ENCODE data around the gene NTM.

NTM gene

GRCh38 chr11:132256528-132257279, 886.3 kb downstream of the NTM start:
- no peak for DNase-seq

- no peak for DNase-seq
Observed at GRCh38 chr11:132257871-132258270, 887.5 kb downstream of the NTM start.

GRCh38 chr11:132258875-132259274, 888.5 kb downstream of the NTM start:
- DNase-seq = no peak

- no peak for DNase-seq
Observed at GRCh38 chr11:132260636-132261035, 890.2 kb downstream of the NTM start.

GRCh38 chr11:132263241-132263640, 892.8 kb downstream of the NTM start:
- no peak for DNase-seq

- DNase-seq = no peak
Observed at GRCh38 chr11:132263875-132264274, 893.5 kb downstream of the NTM start.

- no peak for DNase-seq
Observed at GRCh38 chr11:132264616-132265015, 894.2 kb downstream of the NTM start.

GRCh38 chr11:132278801-132279574, 908.6 kb downstream of the NTM start:
- DNase-seq = no peak

GRCh38 chr11:132284048-132284447, 913.6 kb downstream of the NTM start:
- DNase-seq = no peak

GRCh38 chr11:132284611-132285010, 914.2 kb downstream of the NTM start:
- DNase-seq = no peak

GRCh38 chr11:132285631-132286030, 915.2 kb downstream of the NTM start:
- DNase-seq = no peak

- no peak for DNase-seq
Observed at GRCh38 chr11:132286106-132286505, 915.7 kb downstream of the NTM start.

- DNase-seq = no peak
Observed at GRCh38 chr11:132288036-132288435, 917.6 kb downstream of the NTM start.

- DNase-seq = no peak
Observed at GRCh38 chr11:132289590-132290256, 919.3 kb downstream of the NTM start.

GRCh38 chr11:132293586-132293985, 923.2 kb downstream of the NTM start:
- DNase-seq = no peak

GRCh38 chr11:132296946-132297610, 926.7 kb downstream of the NTM start:
- DNase-seq = no peak

- DNase-seq = no peak
Observed at GRCh38 chr11:132298357-132298756, 927.9 kb downstream of the NTM start.

GRCh38 chr11:132300283-132300682, 929.9 kb downstream of the NTM start:
- DNase-seq = no peak

GRCh38 chr11:132301465-132301864, 931.0 kb downstream of the NTM start:
- DNase-seq = no peak

- no peak for DNase-seq
Observed at GRCh38 chr11:132301900-132302299, 931.5 kb downstream of the NTM start.

GRCh38 chr11:132307309-132308020, 937.0 kb downstream of the NTM start:
- DNase-seq = no peak
